IPS-15b (cell line): ENCODE data around the gene TM7SF2.
"Not testable (repeated sequence)": the region's sequence is repeated elsewhere in the genome, so short reads cannot be mapped to it uniquely, and the experiment has no call there.

ENCODE experiments used
- H3K27me3 ChIP-seq: one replicate; pipeline ENCODE4 v1.6.1; 2013; ENCODE audit warnings: low read length; ENCODE audit not compliant: control insufficient read depth, insufficient read depth
- H3K36me3 ChIP-seq: one replicate; pipeline ENCODE4 v1.6.1; 2013; ENCODE audit warnings: low read length; ENCODE audit not compliant: control insufficient read depth, insufficient read depth
- H3K4me1 ChIP-seq: one replicate; pipeline ENCODE4 v1.6.1; 2013; ENCODE audit warnings: mild to moderate bottlenecking, low read length; ENCODE audit not compliant: control insufficient read depth, insufficient read depth
- H3K4me3 ChIP-seq: one replicate; pipeline ENCODE4 v1.5.1; 2013; ENCODE audit warnings: low read depth, low read length
- H3K9ac ChIP-seq: one replicate; pipeline ENCODE4 v1.6.1; 2013; ENCODE audit warnings: low read depth, mild to moderate bottlenecking, low read length
- H3K9me3 ChIP-seq: one replicate; pipeline ENCODE4 v1.6.1; 2013; ENCODE audit warnings: mild to moderate bottlenecking, low read length; ENCODE audit not compliant: control insufficient read depth, insufficient read depth

The TM7SF2 gene

GRCh38 chr11:65118891-65119669, 7.4 kb downstream of the TM7SF2 start:
- not testable (repeated sequence) for H3K9ac ChIP-seq, H3K27me3 ChIP-seq, H3K4me3 ChIP-seq, H3K9me3 ChIP-seq, H3K4me1 ChIP-seq
- H3K36me3 ChIP-seq: peaks cover 38% of the 10 kb centered on the region

- no peaks in the 10 kb centered on the region for H3K27me3 ChIP-seq
- H3K9me3 ChIP-seq: no peaks in the 10 kb centered on the region
- peaks cover 39% of the 10 kb centered on the region for H3K36me3 ChIP-seq
- no peak overlapping the region for H3K4me3 ChIP-seq
- no peak overlapping the region for H3K9ac ChIP-seq
- H3K4me1 ChIP-seq: no peaks in the 10 kb centered on the region
These were observed 8.0 kb downstream of the TM7SF2 start for GRCh38 chr11:65119670-65119995.

DNA sequence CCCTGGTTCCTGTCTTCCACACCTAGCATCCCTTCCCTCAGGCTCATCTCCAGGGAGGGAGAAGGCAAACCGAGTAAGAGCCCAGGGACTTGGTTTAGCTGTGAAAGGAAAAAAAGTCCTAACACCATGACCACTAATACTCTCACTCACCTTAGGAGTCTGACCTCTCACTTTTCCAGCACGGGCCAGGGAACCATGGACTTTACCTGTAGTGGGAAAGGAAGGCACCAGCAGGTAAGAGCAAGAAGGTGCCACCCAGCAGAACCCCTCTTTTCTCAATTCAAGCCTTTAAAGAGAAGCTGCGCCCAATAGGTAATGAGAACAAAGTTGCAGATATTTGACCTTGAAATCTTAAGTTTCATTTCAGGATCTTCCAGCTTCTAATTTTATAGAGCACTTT, 9.2 kb downstream of the TM7SF2 start:
- Histone ChIP-seq H3K27me3 (no peaks in the 10 kb centered on the region), H3K9me3 (no peaks in the 10 kb centered on the region), H3K4me3 (peak overlapping the region; percentile 100), H3K9ac (no peak overlapping the region), H3K36me3 (peaks cover 43% of the 10 kb centered on the region), H3K4me1 (no peaks in the 10 kb centered on the region)

DNA sequence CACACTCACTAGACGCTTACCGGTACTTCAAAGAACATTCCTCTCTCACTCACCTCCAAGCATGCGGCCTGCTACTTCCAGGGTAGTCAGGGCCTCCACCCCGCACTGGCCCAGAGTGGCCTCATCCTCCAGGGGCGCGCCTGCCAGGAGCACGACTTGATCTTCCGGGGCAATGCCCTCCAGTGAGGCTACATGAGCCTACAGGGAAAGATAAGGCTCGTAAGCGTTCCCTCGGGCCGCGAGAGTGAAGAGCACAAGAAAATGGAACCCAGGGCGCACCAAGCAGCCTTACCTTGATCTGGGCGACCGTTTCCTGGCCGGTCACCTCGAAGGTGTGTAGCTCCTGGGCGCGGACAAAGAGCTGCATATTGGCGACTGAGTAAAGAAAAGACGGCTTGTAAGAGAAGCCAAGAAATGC, 9.8 kb downstream of the TM7SF2 start:
- H3K27me3 ChIP-seq: no peaks in the 10 kb centered on the region
- no peaks in the 10 kb centered on the region for H3K9me3 ChIP-seq
- peaks cover 44% of the 10 kb centered on the region for H3K36me3 ChIP-seq
- peak overlapping the region; percentile 98 for H3K9ac ChIP-seq
- peak overlapping the region; percentile 100 for H3K4me3 ChIP-seq
- H3K4me1 ChIP-seq: no peaks in the 10 kb centered on the region

DNA sequence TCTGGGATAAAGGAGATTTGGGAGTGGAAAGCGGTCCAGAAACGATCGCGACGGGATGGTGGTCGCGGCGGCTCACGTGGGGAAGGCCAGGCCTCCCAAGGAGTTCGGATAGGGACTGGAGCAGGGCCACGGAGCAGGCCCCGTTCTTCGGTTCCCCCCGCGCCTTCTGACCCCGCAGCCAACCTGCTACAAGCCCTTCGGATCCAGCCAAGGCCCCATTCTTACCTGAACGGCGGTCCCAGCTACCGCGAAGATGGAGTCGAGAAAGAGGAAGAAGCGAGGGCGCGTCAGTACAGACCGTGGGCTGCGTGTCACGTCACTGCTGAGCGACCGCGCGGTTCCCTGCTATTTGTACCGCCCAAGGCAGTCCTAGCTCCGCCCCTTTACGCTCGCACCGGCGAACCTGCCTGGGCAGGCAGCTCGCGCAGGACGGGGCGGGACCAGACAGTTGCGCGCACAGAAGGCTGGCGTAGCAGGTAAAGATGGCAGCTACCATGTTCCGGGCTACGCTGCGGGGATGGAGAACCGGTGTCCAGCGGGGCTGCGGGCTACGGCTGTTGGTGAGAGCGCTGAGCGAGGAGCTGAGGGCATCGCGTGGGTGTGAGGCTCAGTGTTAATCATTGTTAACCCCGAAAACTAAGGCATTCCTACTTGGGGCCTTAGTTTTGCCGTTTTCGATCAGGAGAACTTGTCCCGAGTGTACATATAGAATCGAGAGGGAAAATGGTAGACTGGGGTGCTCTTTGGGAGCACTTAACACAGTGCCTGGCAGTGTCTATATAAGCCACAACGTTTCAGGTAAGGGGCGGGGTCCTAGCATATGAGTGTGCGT, 10.4 kb downstream of the TM7SF2 start, which contains the start of the genes FAU and MRPL49:
Gene FAU, minus strand, starts transcription at position 270 of the 832 bp plus-strand sequence. CDS start 321 bp downstream, outside the sequence.
Gene MRPL49, plus strand, starts transcription at position 457 of the 832 bp plus-strand sequence. Its CDS starts 26 bp downstream, at position 483.
- Histone ChIP-seq H3K9ac (peak within 1 kb of the TSS; percentile 98), H3K36me3 (peaks cover 49% of the 10 kb centered on the region), H3K27me3 (no peaks in the 10 kb centered on the region), H3K4me3 (peak within 1 kb of the TSS; percentile 100), H3K4me1 (no peaks in the 10 kb centered on the region), H3K9me3 (no peaks in the 10 kb centered on the region)

DNA sequence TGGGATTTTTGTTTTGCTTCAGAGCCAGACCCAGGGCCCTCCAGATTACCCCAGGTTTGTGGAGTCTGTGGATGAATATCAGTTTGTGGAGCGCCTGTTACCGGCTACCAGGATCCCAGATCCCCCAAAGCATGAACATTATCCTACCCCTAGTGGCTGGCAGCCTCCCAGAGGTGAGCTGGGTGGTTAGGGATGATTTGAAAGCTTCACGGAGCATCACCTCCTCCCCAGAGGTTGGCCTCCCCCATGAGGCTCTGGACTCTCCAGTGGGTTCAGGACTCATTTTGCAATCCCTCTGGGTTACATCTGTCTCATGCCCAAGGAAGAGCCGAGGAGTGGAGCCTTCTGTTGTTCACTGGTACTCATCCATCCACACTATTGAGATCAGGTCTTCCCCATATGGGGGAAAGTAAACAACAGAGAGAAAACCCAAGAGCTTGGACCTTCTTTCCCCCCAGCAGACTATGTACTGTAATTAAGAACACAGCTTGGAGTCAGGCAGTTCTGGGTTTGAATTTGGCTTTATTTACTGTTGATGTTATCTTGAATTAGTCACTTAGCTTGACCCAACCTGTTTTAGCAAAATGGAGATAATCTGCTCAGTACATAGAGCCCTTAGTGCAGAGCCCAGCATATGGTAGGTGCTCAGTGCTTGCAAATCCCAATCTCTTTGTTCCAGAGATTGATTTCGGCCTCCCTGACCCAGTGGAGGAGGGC, 13.0 kb downstream of the TM7SF2 start:
- no peaks in the 10 kb centered on the region for H3K27me3 ChIP-seq
- no peaks in the 10 kb centered on the region for H3K9me3 ChIP-seq
- H3K4me3 ChIP-seq: no peak overlapping the region
- peaks cover 58% of the 10 kb centered on the region for H3K36me3 ChIP-seq
- no peaks in the 10 kb centered on the region for H3K4me1 ChIP-seq
- no peak overlapping the region for H3K9ac ChIP-seq

- no peaks in the 10 kb centered on the region for H3K4me1 ChIP-seq
- no peaks in the 10 kb centered on the region for H3K27me3 ChIP-seq
- H3K36me3 ChIP-seq: peaks cover 58% of the 10 kb centered on the region
- H3K4me3 ChIP-seq: no peak overlapping the region
- H3K9me3 ChIP-seq: no peaks in the 10 kb centered on the region
- H3K9ac ChIP-seq: no peak overlapping the region
These were observed 13.8 kb downstream of the TM7SF2 start for GRCh38 chr11:65125197-65126056.

- Histone ChIP-seq H3K4me3 (no peak overlapping the region), H3K36me3 (peaks cover 64% of the 10 kb centered on the region), H3K9me3 (no peaks in the 10 kb centered on the region), H3K27me3 (no peaks in the 10 kb centered on the region), H3K9ac (no peak overlapping the region), H3K4me1 (no peaks in the 10 kb centered on the region)
These were observed 15.1 kb downstream of the TM7SF2 start for GRCh38 chr11:65126624-65127274.

DNA sequence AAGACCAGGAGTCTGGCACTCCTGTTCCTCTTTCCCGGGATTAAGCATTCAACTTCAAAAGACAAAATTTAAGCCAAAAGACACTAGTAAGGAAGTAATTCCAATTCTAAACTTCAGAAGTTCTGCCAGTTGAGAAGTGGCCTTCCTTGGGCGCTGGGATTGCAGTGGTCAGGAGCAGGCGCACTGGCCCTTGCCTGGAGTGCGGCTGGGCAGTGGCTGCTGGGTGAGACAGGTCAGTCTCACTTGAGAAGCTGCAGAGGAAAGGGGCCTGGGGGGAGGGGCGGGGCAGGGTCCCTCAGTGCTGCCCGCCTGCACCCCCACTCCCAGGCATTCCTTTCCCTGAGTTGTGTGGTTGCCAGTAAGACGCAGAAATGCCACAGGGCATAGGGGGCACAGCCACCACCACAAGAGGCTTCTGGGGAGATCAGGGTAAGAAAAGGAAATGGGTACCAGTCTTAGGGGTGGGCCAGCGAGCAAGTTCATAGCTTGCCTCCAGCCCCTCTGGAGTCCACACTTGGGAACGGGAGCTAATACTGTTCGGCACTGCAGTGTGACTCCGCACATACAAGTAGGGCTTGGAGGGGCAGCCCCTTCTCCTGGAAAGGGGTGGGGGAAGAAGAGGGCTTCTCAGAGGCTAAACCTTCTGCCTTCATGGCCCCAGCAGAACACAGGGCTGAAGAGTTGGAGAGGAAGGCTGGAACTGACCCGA, 16.0 kb downstream of the TM7SF2 start:
- H3K9me3 ChIP-seq: no peaks in the 10 kb centered on the region
- H3K4me1 ChIP-seq: no peaks in the 10 kb centered on the region
- H3K27me3 ChIP-seq: no peaks in the 10 kb centered on the region
- H3K36me3 ChIP-seq: peaks cover 73% of the 10 kb centered on the region
- no peak overlapping the region for H3K9ac ChIP-seq
- H3K4me3 ChIP-seq: no peak overlapping the region
